Measurements from ENCODE around the gene CXCR5.

DNA sequence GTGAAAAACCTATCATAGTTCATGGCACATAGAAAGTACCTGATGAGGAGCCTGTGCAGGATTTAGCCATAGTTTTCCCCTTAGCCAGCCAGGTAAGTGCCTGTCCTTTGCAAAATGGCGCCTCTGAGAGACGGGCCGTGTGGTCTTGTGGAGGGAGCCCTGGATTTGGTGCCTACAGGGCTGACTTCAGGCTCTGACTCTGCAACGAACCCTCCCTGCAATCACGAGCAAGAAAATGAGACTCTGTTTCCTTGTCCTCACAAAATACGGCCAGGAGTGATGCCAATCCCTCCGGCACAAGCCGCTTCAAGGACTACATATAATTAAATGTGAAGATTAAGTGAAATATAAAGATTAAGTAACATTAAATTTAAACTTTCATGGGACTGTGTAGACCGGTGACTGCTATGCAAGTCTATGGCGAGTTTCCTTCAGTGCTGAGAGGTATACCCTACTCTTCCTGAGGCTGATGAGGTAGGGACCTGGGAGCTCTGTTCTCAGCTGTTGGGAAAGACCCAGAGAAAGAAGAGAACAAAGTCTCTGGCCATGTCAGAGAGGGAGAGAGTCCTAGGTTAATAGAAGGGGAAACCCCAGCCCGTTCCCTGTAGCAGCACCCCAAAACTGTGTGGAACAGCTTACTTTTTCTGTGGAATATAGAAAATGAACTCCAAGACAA is 6.1 kb upstream of the CXCR5 start:
- TF ChIP-seq, protein P1, sequence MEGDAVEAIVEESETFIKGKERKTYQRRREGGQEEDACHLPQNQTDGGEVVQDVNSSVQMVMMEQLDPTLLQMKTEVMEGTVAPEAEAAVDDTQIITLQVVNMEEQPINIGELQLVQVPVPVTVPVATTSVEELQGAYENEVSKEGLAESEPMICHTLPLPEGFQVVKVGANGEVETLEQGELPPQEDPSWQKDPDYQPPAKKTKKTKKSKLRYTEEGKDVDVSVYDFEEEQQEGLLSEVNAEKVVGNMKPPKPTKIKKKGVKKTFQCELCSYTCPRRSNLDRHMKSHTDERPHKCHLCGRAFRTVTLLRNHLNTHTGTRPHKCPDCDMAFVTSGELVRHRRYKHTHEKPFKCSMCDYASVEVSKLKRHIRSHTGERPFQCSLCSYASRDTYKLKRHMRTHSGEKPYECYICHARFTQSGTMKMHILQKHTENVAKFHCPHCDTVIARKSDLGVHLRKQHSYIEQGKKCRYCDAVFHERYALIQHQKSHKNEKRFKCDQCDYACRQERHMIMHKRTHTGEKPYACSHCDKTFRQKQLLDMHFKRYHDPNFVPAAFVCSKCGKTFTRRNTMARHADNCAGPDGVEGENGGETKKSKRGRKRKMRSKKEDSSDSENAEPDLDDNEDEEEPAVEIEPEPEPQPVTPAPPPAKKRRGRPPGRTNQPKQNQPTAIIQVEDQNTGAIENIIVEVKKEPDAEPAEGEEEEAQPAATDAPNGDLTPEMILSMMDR (IDR thresholded peaks at IDR 0.05) = no peak
- TF ChIP-seq POLR2A (IDR thresholded peaks at IDR 0.05) = no peak

Measured in Peyer's patch (tissue), 4 donors.